ACC112 (cell line): ENCODE results near the gene MPDU1.
"Not testable (repeated sequence)": the region's sequence is repeated elsewhere in the genome, so short reads cannot be mapped to it uniquely, and the experiment has no call there.

Source experiments
- H2AFZ ChIP-seq: fragments of 200-600 bp; sonication (generic); one replicate; pipeline ENCODE4 v1.6.0; 2017; ENCODE audit warnings: antibody characterized with exemption, low read length; ENCODE audit not compliant: unreplicated experiment
- H3K27ac ChIP-seq: fragments of 200-600 bp; sonication (generic); 2 replicates; pipeline ENCODE4 v1.5.1; 2014; ENCODE audit warnings: low read depth, mild to moderate bottlenecking, antibody characterized with exemption, low read length, moderate library complexity
- H3K27me3 ChIP-seq: fragments of 200-600 bp; sonication (generic); 2 replicates; pipeline ENCODE4 v1.6.1; 2014; ENCODE audit warnings: mild to moderate bottlenecking, antibody characterized with exemption, low read length, moderate library complexity, mixed read lengths; ENCODE audit not compliant: insufficient read depth
- H3K36me3 ChIP-seq: fragments of 200-600 bp; sonication (generic); 2 replicates; pipeline ENCODE4 v1.6.1; 2016; ENCODE audit warnings: mild to moderate bottlenecking, antibody characterized with exemption, low read length, moderate library complexity, mixed read lengths; ENCODE audit not compliant: insufficient read depth
- H3K4me1 ChIP-seq: fragments of 200-600 bp; sonication (generic); one replicate; pipeline ENCODE4 v1.6.1; 2016; ENCODE audit warnings: low read length, mixed read lengths; ENCODE audit not compliant: insufficient read depth, unreplicated experiment, control insufficient read depth
- H3K4me3 ChIP-seq: fragments of 200-600 bp; sonication (generic); 2 replicates; pipeline ENCODE4 v1.5.1; 2014; ENCODE audit warnings: mild to moderate bottlenecking, low read depth, low read length
- H3K79me2 ChIP-seq: fragments of 200-600 bp; sonication (generic); one replicate; pipeline ENCODE4 v1.6.0; 2016; ENCODE audit warnings: low read length; ENCODE audit not compliant: control insufficient read depth, unreplicated experiment, insufficient read depth

MPDU1 gene

DNA sequence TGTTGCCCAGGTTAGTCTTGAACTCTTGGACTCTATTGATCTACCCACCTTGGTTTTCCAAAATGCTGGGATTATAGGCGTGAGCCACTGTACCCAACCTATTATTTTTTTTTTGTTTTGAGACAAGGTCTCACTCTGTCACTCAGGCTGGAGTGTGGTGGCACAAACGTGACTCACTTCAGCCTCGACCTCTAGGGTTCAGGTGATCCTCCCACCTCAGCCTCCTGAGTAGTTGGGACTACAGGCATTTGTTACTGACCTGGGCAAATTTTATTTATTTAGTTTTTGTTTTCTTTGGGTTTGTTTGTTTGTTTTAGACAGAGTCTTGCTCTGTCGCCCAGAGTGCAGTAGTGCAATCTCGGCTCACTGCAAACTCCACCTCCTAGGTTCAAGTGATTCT is 40.0 kb downstream of the MPDU1 start:
- Histone ChIP-seq H3K36me3 (no peaks in the 10 kb centered on the region), H3K27me3 (no peaks in the 10 kb centered on the region), H3K27ac (no peak overlapping the region), H3K4me3 (no peak overlapping the region), H3K4me1 (no peaks in the 10 kb centered on the region), H3K79me2 (peaks cover 9% of the 10 kb centered on the region), H2AFZ (no peak overlapping the region)

DNA sequence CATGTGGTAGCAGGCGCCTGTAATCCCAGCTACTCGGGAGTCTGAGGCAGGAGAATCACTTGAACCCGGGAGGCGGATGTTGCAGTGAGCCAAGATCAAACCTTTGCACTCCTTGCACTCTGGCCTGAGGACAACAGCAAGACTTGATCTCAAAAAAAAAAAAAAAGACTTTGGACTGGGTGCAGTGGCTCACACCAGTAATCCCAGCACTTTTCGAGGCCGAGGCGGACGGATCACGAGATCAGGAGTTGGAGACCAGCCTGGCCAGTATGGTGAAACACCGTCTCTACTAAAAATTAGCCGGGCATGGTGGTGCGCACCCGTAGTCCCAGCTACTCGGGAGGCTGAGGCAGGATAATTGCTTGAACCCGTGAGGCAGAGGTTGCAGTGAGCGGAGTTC is 42.1 kb downstream of the MPDU1 start:
- not testable (repeated sequence) for H3K4me1 ChIP-seq, H3K36me3 ChIP-seq, H3K79me2 ChIP-seq, H3K4me3 ChIP-seq, H2AFZ ChIP-seq, H3K27me3 ChIP-seq, H3K27ac ChIP-seq

DNA sequence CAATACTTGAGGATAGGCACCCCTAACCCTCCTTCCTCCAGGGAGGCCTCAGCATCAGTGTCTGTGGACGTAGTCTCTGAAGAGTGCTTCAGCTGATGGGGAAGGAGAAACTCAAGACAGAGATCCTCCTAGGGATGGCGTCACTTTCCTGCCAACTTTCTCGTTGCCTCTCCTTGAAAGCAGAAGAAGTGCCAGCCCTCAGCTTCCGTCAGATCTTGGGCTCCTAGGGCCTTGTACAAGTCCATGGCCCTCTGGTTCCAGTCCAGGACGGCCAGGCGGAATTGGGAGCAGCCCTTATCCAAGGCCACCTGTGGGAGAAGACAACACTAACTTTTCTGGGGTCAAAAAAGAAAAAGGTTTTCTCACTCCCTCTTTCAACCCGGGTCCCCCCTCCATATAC is 42.7 kb downstream of the MPDU1 start:
- H3K36me3 ChIP-seq, result no peaks in the 10 kb centered on the region
- H3K4me3 ChIP-seq, result peak overlapping the region; percentile 100
- H3K27ac ChIP-seq, result no peak overlapping the region
- H3K79me2 ChIP-seq, result peaks cover 9% of the 10 kb centered on the region
- no peaks in the 10 kb centered on the region for H3K27me3 ChIP-seq
- H3K4me1 ChIP-seq, result no peaks in the 10 kb centered on the region
- H2AFZ ChIP-seq, result no peak overlapping the region

DNA sequence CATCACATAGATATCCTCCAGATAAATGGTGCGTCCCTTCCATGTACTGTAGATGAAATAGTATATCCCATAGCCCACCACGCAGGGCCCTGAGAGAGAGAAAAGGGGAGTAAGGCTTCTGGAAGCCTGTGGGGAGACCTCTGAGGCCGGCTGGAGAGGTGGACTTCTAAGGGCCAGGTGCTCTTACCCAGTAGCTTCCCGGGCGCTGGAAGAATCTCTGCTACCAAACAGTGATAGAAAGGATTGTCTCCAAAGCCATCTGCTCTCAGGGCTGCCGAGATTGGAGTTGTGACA is 43.3 kb downstream of the MPDU1 start:
- Histone ChIP-seq H3K36me3 (no peaks in the 10 kb centered on the region), H3K27me3 (no peaks in the 10 kb centered on the region), H2AFZ (peak overlapping the region; percentile 98), H3K27ac (no peak overlapping the region), H3K4me1 (no peaks in the 10 kb centered on the region), H3K4me3 (peak overlapping the region; percentile 100), H3K79me2 (peaks cover 9% of the 10 kb centered on the region)

DNA sequence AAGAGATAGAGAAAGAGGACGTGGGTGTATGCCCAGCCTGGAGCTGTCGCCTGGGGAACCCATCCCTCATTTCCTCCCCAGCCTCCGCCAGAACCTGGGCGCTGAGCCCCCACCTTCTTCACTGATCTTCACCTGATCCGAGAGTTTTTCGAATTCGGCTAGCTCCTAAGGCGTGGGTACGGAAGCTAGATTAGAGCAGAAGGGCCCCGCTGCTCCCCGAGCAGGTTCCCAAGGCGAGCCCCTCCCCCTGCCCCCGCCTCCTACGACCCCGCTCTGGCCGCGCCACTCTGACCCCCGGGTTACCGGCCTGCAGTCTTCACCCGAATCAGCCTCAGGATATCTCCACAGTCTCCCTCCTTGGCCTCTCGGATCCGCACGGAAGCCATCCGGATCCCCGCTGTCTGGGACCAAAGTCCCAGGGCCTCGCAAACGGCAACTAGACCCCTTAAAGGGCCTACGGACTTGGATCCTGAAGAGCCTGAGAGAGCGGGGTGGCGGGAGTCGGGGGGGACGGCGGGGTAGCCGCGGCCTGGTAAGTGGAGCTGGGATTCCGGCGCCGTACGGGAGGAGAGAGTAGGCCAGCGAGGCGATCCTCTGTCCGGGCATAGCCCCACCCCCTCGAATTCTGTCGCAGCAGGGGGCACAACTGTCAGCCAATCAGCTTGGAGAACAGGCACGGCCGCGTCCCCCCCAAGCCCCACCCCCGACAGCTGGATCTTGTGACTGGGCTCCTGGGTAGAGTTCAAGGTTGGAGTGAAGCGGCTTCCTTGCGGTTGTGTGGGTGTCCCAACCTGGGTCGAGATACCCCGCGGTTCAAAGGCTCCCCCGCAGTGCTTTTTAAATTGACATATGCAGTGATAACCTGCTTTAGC is 43.8 kb downstream of the MPDU1 start, which contains the start of gene SAT2:
TSS of gene SAT2 (minus strand) at position 572 of the 872 bp plus-strand sequence. CDS start at position 386, 186 bp downstream.
- peaks cover 9% of the 10 kb centered on the region for H3K79me2 ChIP-seq
- H3K27me3 ChIP-seq, result no peaks in the 10 kb centered on the region
- H3K4me1 ChIP-seq, result no peaks in the 10 kb centered on the region
- H3K36me3 ChIP-seq, result no peaks in the 10 kb centered on the region
- H3K27ac ChIP-seq, result peak within 1 kb of the TSS; percentile 75
- H2AFZ ChIP-seq, result peak within 1 kb of the TSS; percentile 98
- peak within 1 kb of the TSS; percentile 100 for H3K4me3 ChIP-seq

DNA sequence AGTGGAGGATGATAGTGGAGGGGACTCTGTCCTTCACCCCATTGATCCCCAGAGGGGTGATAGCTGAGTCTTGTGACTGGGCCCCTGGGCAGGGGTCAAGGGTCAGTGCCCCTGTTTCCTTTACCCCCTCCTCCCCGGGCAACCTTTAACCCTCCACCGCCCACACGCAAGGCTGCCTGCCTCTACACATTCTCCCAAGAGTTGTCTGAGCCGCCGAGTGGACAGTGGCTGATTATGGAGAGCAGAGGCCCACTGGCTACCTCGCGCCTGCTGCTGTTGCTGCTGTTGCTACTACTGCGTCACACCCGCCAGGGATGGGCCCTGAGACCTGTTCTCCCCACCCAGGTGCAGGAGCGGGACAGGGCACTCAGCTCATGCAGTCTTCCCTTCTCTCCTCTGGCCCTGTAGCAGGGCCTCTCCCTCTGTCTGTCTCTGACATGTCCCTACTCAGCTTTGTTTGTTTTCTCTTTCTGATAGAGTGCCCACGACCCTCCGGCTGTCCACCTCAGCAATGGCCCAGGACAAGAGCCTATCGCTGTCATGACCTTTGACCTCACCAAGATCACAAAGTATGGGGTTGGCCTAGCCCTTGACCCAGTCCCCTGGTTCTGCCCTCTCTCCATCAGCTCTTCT is 46.4 kb downstream of the MPDU1 start, which contains the start of gene SHBG:
TSS of gene SHBG (plus strand) at position 197 of the 633 bp plus-strand sequence. CDS start at position 235, 38 bp downstream.
- no peak within 1 kb of the TSS for H2AFZ ChIP-seq
- H3K4me3 ChIP-seq, result no peak within 1 kb of the TSS
- H3K4me1 ChIP-seq, result no peaks in the 10 kb centered on the region
- H3K36me3 ChIP-seq, result no peaks in the 10 kb centered on the region
- peaks cover 9% of the 10 kb centered on the region for H3K79me2 ChIP-seq
- H3K27me3 ChIP-seq, result no peaks in the 10 kb centered on the region
- no peak within 1 kb of the TSS for H3K27ac ChIP-seq

DNA sequence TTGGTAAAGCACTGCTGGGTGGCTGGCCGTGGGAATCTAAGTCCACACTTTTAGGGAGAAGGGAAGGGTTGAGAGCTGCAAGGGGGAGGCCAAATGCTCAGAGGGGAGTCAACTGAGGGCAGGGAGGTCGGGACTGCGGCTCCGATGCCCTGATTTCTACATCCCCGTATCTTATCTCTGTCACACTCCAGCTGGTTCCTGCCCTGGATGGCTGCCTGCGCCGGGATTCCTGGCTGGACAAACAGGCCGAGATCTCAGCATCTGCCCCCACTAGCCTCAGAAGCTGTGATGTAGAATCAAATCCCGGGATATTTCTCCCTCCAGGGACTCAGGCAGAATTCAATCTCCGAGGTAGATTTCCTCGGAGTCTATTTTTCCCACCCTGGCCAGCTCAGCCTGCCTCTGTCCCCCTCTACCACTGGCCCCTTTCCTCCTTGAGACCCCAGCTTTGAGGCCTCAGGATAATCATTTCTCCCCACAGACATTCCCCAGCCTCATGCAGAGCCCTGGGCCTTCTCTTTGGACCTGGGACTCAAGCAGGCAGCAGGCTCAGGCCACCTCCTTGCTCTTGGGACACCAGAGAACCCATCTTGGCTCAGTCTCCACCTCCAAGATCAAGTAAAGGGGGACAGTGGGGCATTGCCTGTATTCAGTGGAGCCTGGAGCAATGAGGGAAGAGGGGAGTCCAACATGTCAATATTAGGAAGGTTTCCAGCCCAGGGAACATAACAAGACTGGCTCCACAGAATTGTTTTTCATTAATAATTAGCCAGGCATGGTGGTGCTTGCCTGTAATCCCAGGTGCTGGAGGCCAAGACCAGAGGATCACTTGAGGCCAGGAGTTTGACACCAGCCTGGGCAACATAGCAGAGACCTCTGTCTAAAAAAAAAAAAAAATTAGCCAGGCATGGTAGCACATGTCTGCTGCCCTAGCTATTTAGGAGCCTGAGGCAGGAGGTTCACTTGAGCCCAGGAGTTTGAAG is 48.0 kb downstream of the MPDU1 start:
- Histone ChIP-seq H3K27ac (no peak overlapping the region), H3K4me1 (no peaks in the 10 kb centered on the region), H2AFZ (no peak overlapping the region), H3K4me3 (no peak overlapping the region), H3K79me2 (peaks cover 6% of the 10 kb centered on the region), H3K27me3 (no peaks in the 10 kb centered on the region), H3K36me3 (no peaks in the 10 kb centered on the region)

DNA sequence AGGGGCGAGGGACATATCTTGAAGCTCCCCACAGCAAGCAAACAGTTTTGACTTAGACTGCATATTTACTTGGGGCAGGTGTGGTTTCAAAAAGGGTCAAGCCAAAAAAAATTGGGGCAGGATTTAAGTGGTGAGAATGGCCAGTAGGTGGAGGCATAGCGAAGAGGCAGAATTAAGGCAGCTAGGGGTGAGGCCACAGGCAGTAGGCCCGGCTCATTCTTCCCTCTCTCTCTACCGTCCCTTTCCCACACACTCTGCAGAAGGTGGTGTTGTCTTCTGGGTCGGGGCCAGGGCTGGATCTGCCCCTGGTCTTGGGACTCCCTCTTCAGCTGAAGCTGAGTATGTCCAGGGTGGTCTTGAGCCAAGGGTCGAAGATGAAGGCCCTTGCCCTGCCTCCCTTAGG is 48.8 kb downstream of the MPDU1 start:
- Histone ChIP-seq H3K79me2 (peaks cover under 1% of the 10 kb centered on the region), H3K4me3 (no peak overlapping the region), H2AFZ (peak overlapping the region; percentile 36), H3K27me3 (no peaks in the 10 kb centered on the region), H3K27ac (no peak overlapping the region), H3K4me1 (no peaks in the 10 kb centered on the region), H3K36me3 (no peaks in the 10 kb centered on the region)

DNA sequence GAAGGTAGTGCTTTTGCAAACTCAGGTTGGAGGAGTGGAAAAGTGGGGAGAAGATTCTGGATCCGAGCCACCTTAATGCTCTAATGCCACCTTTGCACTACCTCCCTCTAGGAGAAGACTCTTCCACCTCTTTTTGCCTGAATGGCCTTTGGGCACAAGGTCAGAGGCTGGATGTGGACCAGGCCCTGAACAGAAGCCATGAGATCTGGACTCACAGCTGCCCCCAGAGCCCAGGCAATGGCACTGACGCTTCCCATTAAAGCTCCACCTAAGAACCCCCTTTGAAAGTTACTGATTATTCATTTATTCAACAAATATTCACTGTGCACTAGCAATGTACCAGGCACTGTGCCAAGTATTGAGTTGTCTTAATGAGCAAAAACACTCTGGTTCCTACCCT is 49.4 kb downstream of the MPDU1 start:
- H3K4me3 ChIP-seq, result no peak overlapping the region
- H3K36me3 ChIP-seq, result no peaks in the 10 kb centered on the region
- no peak overlapping the region for H3K27ac ChIP-seq
- H3K27me3 ChIP-seq, result no peaks in the 10 kb centered on the region
- H2AFZ ChIP-seq, result peak overlapping the region; percentile 36
- H3K79me2 ChIP-seq, result no peaks in the 10 kb centered on the region
- no peaks in the 10 kb centered on the region for H3K4me1 ChIP-seq

DNA sequence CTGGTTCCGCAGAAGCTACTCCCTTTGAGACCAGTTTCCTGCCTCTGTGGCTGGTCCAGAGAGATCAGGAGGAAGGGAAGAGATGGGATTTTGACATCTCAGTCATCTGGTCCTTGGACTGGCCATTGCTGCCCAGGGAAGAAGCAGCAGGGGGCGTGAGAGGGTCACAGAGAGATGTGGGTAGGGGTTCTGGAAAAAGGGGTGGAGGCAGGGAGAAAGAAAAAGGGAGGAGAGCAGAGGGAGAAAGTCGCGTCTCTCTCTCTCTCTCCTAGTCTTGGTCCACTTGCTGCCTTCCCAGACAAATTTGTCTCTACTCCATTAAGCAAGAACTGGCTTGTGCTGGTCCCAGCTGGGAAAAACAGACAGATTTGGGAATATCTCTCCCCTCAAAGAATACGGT is 50.7 kb downstream of the MPDU1 start:
- H3K27ac ChIP-seq, result no peak overlapping the region
- peak overlapping the region; percentile 77 for H2AFZ ChIP-seq
- H3K4me3 ChIP-seq, result no peak overlapping the region
- H3K27me3 ChIP-seq, result no peaks in the 10 kb centered on the region
- no peaks in the 10 kb centered on the region for H3K79me2 ChIP-seq
- no peaks in the 10 kb centered on the region for H3K4me1 ChIP-seq
- no peaks in the 10 kb centered on the region for H3K36me3 ChIP-seq
